ENCODE results near the gene ABCB11.

The ABCB11 gene

DNA sequence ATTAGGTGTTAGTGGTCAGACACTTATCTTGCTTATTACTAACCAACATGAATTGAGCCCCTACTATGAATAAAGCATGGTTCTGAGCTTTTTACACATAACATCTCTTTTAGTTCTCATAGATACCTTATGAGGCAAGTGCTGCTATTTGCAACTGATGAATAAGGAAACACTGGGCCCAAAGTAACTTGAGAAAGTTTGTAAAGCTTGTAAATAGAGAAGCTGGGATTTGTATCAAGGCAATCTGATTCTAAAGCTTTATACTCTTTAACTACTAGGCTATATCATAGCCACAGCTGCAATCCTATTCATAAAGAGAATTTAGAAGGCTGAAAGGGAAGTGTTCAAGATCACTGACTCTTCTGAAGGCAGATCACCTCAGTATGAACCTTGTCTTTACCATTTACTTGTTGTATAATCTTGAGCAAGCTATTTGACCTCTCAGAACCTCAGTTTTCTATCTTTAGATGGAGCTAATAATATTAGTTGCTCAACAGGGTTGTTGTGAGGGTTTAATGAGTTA is 60.4 kb downstream of the ABCB11 start:
- H4K20me1 ChIP-seq (ENCODE audit: insufficient read depth), result no peaks in the 10 kb centered on the region
- no peaks in the 10 kb centered on the region for H3K36me3 ChIP-seq (ENCODE audit: insufficient read depth)
- no peaks in the 10 kb centered on the region for H3K4me1 ChIP-seq (ENCODE audit: low read depth, poor library complexity, severe bottlenecking)
- TF ChIP-seq, protein P1, sequence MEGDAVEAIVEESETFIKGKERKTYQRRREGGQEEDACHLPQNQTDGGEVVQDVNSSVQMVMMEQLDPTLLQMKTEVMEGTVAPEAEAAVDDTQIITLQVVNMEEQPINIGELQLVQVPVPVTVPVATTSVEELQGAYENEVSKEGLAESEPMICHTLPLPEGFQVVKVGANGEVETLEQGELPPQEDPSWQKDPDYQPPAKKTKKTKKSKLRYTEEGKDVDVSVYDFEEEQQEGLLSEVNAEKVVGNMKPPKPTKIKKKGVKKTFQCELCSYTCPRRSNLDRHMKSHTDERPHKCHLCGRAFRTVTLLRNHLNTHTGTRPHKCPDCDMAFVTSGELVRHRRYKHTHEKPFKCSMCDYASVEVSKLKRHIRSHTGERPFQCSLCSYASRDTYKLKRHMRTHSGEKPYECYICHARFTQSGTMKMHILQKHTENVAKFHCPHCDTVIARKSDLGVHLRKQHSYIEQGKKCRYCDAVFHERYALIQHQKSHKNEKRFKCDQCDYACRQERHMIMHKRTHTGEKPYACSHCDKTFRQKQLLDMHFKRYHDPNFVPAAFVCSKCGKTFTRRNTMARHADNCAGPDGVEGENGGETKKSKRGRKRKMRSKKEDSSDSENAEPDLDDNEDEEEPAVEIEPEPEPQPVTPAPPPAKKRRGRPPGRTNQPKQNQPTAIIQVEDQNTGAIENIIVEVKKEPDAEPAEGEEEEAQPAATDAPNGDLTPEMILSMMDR (conservative IDR thresholded peaks at IDR 0.05; ENCODE audit: low read depth, low read length), result no peak
- no peak overlapping the region for H2AFZ ChIP-seq (ENCODE audit: low read depth)
- H3K4me3 ChIP-seq (IDR thresholded peaks at IDR 0.05; ENCODE audit: insufficient read depth, low read depth, low read length), result no peak overlapping the region
- no peak overlapping the region for H3K27ac ChIP-seq
- no peak overlapping the region for H3K9ac ChIP-seq
- H3K27me3 ChIP-seq (ENCODE audit: insufficient read depth, low read depth), result no peaks in the 10 kb centered on the region
- no peak overlapping the region for H3K4me2 ChIP-seq
- H3K79me2 ChIP-seq (ENCODE audit: insufficient read depth, low read depth), result no peaks in the 10 kb centered on the region

DNA sequence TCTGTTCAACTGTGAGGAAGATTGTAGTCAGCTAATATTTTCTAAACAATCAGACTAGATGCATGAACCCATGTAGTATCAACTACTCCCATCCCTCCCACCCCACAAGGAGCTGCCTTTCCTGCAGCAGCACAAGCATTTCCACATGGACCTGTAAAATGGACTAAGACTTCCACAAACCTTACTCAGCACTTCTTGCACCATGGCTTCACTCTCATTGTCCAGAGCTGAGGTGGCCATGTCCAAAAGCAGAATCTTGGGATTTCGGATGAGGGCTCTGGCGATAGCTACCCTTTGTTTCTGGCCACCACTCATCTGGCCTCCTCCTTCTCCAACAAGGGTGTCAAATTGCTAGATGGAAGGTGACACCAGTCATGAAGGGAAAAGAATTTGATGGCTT is 61.3 kb downstream of the ABCB11 start:
- H3K4me3 ChIP-seq (IDR thresholded peaks at IDR 0.05; ENCODE audit: insufficient read depth, low read depth, low read length), result no peak overlapping the region
- no peaks in the 10 kb centered on the region for H3K4me1 ChIP-seq (ENCODE audit: low read depth, poor library complexity, severe bottlenecking)
- H3K9ac ChIP-seq, result no peak overlapping the region
- H3K36me3 ChIP-seq (ENCODE audit: insufficient read depth), result no peaks in the 10 kb centered on the region
- H3K4me2 ChIP-seq, result no peak overlapping the region
- TF ChIP-seq, protein P1 (conservative IDR thresholded peaks at IDR 0.05; ENCODE audit: low read depth, low read length), result no peak
- H3K27ac ChIP-seq, result no peak overlapping the region
- no peaks in the 10 kb centered on the region for H3K27me3 ChIP-seq (ENCODE audit: insufficient read depth, low read depth)
- H2AFZ ChIP-seq (ENCODE audit: low read depth), result no peak overlapping the region
- no peaks in the 10 kb centered on the region for H3K79me2 ChIP-seq (ENCODE audit: insufficient read depth, low read depth)
- H4K20me1 ChIP-seq (ENCODE audit: insufficient read depth), result no peaks in the 10 kb centered on the region

DNA sequence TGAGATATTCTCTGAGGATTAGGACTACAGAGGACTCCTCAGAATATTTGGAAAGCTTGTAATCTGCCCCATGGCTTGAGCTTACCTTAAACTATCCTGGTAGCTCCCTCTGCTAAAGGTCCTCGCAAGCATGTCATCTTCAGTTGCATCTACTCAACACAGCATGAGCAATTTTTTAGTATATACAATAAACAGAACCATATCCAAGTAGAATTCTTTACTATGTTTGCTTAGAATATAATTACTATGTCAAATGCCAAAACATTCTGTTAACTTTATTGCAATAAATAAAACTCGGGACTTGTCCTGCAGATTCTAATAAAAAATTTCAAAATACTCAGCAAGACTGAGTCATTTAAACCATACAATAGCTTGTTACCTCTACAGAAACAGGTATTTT is 62.8 kb downstream of the ABCB11 start:
- no peaks in the 10 kb centered on the region for H4K20me1 ChIP-seq (ENCODE audit: insufficient read depth)
- no peaks in the 10 kb centered on the region for H3K27me3 ChIP-seq (ENCODE audit: insufficient read depth, low read depth)
- H3K27ac ChIP-seq, result no peak overlapping the region
- H3K36me3 ChIP-seq (ENCODE audit: insufficient read depth), result no peaks in the 10 kb centered on the region
- no peak overlapping the region for H3K9ac ChIP-seq
- no peaks in the 10 kb centered on the region for H3K79me2 ChIP-seq (ENCODE audit: insufficient read depth, low read depth)
- TF ChIP-seq, protein P1 (conservative IDR thresholded peaks at IDR 0.05; ENCODE audit: low read depth, low read length), result no peak
- no peaks in the 10 kb centered on the region for H3K4me1 ChIP-seq (ENCODE audit: low read depth, poor library complexity, severe bottlenecking)
- H3K4me2 ChIP-seq, result no peak overlapping the region
- H2AFZ ChIP-seq (ENCODE audit: low read depth), result no peak overlapping the region
- no peak overlapping the region for H3K4me3 ChIP-seq (IDR thresholded peaks at IDR 0.05; ENCODE audit: insufficient read depth, low read depth, low read length)

DNA sequence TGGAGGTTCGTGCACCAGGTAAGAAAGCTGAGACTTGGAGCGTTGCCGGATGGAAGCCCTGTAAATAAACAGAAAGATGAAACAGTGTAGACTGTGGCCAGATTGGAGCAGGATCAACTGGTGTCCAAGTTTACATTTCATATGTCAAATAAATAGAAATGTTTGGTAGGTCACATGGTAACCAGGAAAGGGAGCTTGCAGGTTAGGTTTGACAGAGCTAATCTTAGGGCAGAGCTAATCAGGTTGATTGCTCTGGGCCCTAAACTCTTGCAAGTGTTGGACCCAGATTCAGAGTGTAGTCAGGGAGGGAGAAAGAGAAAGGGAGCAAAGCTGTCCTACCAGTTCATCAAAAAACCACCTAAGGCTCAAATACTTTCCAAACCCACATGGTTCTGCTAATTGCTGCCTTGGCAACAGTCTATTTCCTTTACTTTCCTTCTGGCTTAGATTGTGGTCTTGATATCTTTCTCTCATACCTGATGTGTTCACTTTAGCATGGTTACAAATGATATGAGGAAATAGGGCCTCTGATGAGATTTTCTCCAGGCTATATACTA is 66.8 kb downstream of the ABCB11 start:
- H3K36me3 ChIP-seq (ENCODE audit: insufficient read depth), result no peaks in the 10 kb centered on the region
- no peak overlapping the region for H3K4me3 ChIP-seq (IDR thresholded peaks at IDR 0.05; ENCODE audit: insufficient read depth, low read depth, low read length)
- no peaks in the 10 kb centered on the region for H3K79me2 ChIP-seq (ENCODE audit: insufficient read depth, low read depth)
- no peaks in the 10 kb centered on the region for H3K4me1 ChIP-seq (ENCODE audit: low read depth, poor library complexity, severe bottlenecking)
- TF ChIP-seq, protein P1 (conservative IDR thresholded peaks at IDR 0.05; ENCODE audit: low read depth, low read length), result no peak
- H3K27me3 ChIP-seq (ENCODE audit: insufficient read depth, low read depth), result no peaks in the 10 kb centered on the region
- no peak overlapping the region for H3K9ac ChIP-seq
- H2AFZ ChIP-seq (ENCODE audit: low read depth), result no peak overlapping the region
- H4K20me1 ChIP-seq (ENCODE audit: insufficient read depth), result no peaks in the 10 kb centered on the region
- H3K4me2 ChIP-seq, result no peak overlapping the region
- no peak overlapping the region for H3K27ac ChIP-seq

All from KMS-11 (cell line).